Lung (tissue), 12 donors: ENCODE measurements around the gene TMEM72. TPM values are rescaled to one million over a fixed set of nuclear protein-coding genes. Genes with fewer than 3 reads are reported as not detected.

Experiments
- ATAC-seq: fragments of 200-7000 bp; cut with Tn5 transposase; one replicate; pipeline ENCODE4 v1.9.1; 2020; ENCODE audit warnings: moderate number of reproducible peaks; ENCODE audit not compliant: insufficient read depth, low FRiP score
- DNase-seq, 3 donors: peaks; one replicate each; pipeline ENCODE4 v3.0.0-alpha.2; 2013 to 2017
- H3K27ac ChIP-seq, 2 donors: one replicate each; pipeline ENCODE4 v1.5.1; 2013; ENCODE audit warnings: mild to moderate bottlenecking in 2 of 2, moderate library complexity in 2 of 2, control low read depth in 1 of 2, inconsistent platforms in 1 of 2, low read depth in 1 of 2, low read length in 1 of 2
- H3K27me3 ChIP-seq, 3 donors: one replicate each; pipeline ENCODE4 v1.5.1; 2013; ENCODE audit warnings: low read length in 2 of 3; ENCODE audit not compliant: control insufficient read depth in 3 of 3, insufficient read depth in 3 of 3
- H3K36me3 ChIP-seq, 4 donors: one replicate each; pipeline ENCODE4 v1.5.1; 2013; ENCODE audit warnings: low read length in 4 of 4, mild to moderate bottlenecking in 1 of 4, moderate library complexity in 1 of 4; ENCODE audit not compliant: control insufficient read depth in 4 of 4, insufficient read depth in 4 of 4
- H3K4me1 ChIP-seq, 5 donors: one replicate each; pipeline ENCODE4 v1.5.1; 2013; ENCODE audit warnings: low read length in 5 of 5, mild to moderate bottlenecking in 2 of 5, moderate library complexity in 1 of 5; ENCODE audit not compliant: control insufficient read depth in 5 of 5, insufficient read depth in 5 of 5
- H3K4me3 ChIP-seq: one replicate; pipeline ENCODE4 v1.5.1; 2013; ENCODE audit warnings: mild to moderate bottlenecking, control low read depth, moderate library complexity
- H3K9ac ChIP-seq, 2 donors: one replicate each; pipeline ENCODE4 v1.5.1; 2013; ENCODE audit warnings: low read length in 2 of 2, control low read depth in 1 of 2; ENCODE audit not compliant: insufficient read depth in 1 of 2
- H3K9me3 ChIP-seq, 4 donors: one replicate each; pipeline ENCODE4 v1.5.1; 2013; ENCODE audit warnings: low read length in 3 of 4, mild to moderate bottlenecking in 1 of 4, moderate library complexity in 1 of 4; ENCODE audit not compliant: control insufficient read depth in 4 of 4, insufficient read depth in 3 of 4
- CTCF ChIP-seq: IDR thresholded peaks from 2 replicates; pipeline ENCODE4 v1.5.1; 2012; ENCODE audit warnings: mild to moderate bottlenecking; ENCODE audit errors: control extremely low read depth, extremely low read depth
- WGBS, 2 donors: extraction: QIAGEN DNeasy Blood & Tissue Kit; methylation state at CpG; one replicate each; pipeline ENCODE4 v1.1.7; 2013; 5-methylcytosine and 5-hydroxymethylcytosine counted together
- polyA plus RNA-seq, 2 donors: library from polyadenylated mRNA; stranded (reverse); fragments of 200-250 nt; gene quantifications; one replicate each; pipeline ENCODE4 v1.2.1, GENCODE V29; 2013
- total RNA-seq, 2 donors: library from RNA; depleted of rRNA in 1 of 2; stranded (reverse); fragments of >200 nt in 1 of 2; gene quantifications; one replicate each; pipeline ENCODE4 v1.2.1, GENCODE V29; 2014 to 2021
- donor health status: control.
- donor health status: control.
- donor health status: Bipolar disorder and iron deficiency.
- donor health status: healthy.
- donor health status: DM: yes; HTN: yes; CAD: no.

The TMEM72 gene
- total and polyA plus RNA-seq, 4 donors = 0.02 to 0.11 (median 0.04) TPM; not detected in 1

- Histone ChIP-seq H3K4me1 (peaks cover 0 to 19% (median 15%) of the 10 kb centered on the region in 5 donors), H3K36me3 (no peaks in the 10 kb centered on the region), H3K9ac (no peak overlapping the region), H3K9me3 (no peaks in the 10 kb centered on the region), H3K27ac (no peak overlapping the region), H3K4me3 (no peak overlapping the region), H3K27me3 (no peaks in the 10 kb centered on the region)
- WGBS, 2 donors = 73 to 86% methylated on average over 2 of the region's 2 CpGs
- DNase-seq = no peak
- no peak for ATAC-seq
- no peak for TF ChIP-seq CTCF
These were observed 3.8 kb downstream of the TMEM72 start for GRCh38 chr10:44914891-44915290.

- Histone ChIP-seq H3K27me3 (no peaks in the 10 kb centered on the region), H3K9ac (no peak overlapping the region), H3K27ac (no peak overlapping the region), H3K9me3 (peaks cover 0 to 2% (median 0%) of the 10 kb centered on the region in 4 donors), H3K4me1 (peaks cover 0 to 15% (median 10%) of the 10 kb centered on the region in 5 donors), H3K4me3 (no peak overlapping the region), H3K36me3 (no peaks in the 10 kb centered on the region)
- WGBS, 2 donors = 90 to 93% methylated on average over 2 of the region's 2 CpGs
- TF ChIP-seq CTCF = no peak
- no peak for DNase-seq
- ATAC-seq = no peak
These were observed 5.3 kb downstream of the TMEM72 start for GRCh38 chr10:44916429-44916828.

- Histone ChIP-seq H3K36me3 (no peaks in the 10 kb centered on the region), H3K4me3 (no peak overlapping the region), H3K27me3 (no peaks in the 10 kb centered on the region), H3K9ac (no peak overlapping the region), H3K27ac (no peak overlapping the region), H3K4me1 (peaks cover 0 to 11% (median 7%) of the 10 kb centered on the region in 5 donors), H3K9me3 (peaks cover 0 to 2% (median 0%) of the 10 kb centered on the region in 4 donors)
- no peak for ATAC-seq
- WGBS, 2 donors = 80 to 91% methylated on average over 3 of the region's 3 CpGs
- DNase-seq = no peak
- TF ChIP-seq CTCF = no peak
These were observed 6.7 kb downstream of the TMEM72 start for GRCh38 chr10:44917848-44918247.

- Histone ChIP-seq H3K4me1 (peaks cover 0 to 6% (median 0%) of the 10 kb centered on the region in 5 donors), H3K27ac (no peak overlapping the region), H3K9ac (no peak overlapping the region), H3K27me3 (no peaks in the 10 kb centered on the region), H3K36me3 (no peaks in the 10 kb centered on the region), H3K4me3 (no peak overlapping the region), H3K9me3 (peaks cover 0 to 2% (median 0%) of the 10 kb centered on the region in 4 donors)
- no peak for ATAC-seq
- 88 to 93% methylated on average over 3 of the region's 3 CpGs for WGBS, 2 donors
- no peak for DNase-seq
- TF ChIP-seq CTCF = no peak
These were observed 9.1 kb downstream of the TMEM72 start for GRCh38 chr10:44920252-44920651.
